GM12875 (cell line): ENCODE data around the gene MYOM3.

Experiments
- H3K4me3 ChIP-seq: one replicate; pipeline ENCODE4 v1.5.1; 2011; ENCODE audit warnings: low read depth, low read length, control low read depth
- TF ChIP-seq, protein P1 (sequence below): IDR thresholded peaks from 2 replicates; pipeline ENCODE4 v1.5.1; 2011; ENCODE audit warnings: low read depth, mild to moderate bottlenecking, control low read depth, inconsistent platforms, low read length, moderate library complexity, borderline replicate concordance; ENCODE audit not compliant: insufficient read depth

The MYOM3 gene

DNA sequence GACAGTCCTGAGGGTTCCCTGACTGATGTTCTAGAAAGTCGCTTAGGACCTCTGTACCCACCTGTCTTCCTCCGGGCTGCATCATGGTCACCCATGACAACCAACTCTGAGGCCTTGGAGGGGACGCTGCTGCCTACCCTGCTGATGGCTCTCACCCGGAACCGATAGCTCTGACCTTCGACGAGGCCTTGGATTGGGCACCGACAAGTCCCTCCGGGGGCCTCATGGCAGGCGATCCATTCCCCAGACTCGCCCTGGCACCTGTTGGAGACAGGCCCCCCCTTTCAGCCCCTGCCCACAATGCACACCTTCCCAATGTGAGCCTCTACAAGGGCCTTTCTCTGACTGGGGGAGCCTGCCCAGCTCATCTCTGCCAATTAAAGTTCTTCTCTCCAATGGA, 21.2 kb downstream of the MYOM3 start:
- H3K4me3 ChIP-seq = no peak overlapping the region
- TF ChIP-seq, protein P1, sequence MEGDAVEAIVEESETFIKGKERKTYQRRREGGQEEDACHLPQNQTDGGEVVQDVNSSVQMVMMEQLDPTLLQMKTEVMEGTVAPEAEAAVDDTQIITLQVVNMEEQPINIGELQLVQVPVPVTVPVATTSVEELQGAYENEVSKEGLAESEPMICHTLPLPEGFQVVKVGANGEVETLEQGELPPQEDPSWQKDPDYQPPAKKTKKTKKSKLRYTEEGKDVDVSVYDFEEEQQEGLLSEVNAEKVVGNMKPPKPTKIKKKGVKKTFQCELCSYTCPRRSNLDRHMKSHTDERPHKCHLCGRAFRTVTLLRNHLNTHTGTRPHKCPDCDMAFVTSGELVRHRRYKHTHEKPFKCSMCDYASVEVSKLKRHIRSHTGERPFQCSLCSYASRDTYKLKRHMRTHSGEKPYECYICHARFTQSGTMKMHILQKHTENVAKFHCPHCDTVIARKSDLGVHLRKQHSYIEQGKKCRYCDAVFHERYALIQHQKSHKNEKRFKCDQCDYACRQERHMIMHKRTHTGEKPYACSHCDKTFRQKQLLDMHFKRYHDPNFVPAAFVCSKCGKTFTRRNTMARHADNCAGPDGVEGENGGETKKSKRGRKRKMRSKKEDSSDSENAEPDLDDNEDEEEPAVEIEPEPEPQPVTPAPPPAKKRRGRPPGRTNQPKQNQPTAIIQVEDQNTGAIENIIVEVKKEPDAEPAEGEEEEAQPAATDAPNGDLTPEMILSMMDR = no peak

DNA sequence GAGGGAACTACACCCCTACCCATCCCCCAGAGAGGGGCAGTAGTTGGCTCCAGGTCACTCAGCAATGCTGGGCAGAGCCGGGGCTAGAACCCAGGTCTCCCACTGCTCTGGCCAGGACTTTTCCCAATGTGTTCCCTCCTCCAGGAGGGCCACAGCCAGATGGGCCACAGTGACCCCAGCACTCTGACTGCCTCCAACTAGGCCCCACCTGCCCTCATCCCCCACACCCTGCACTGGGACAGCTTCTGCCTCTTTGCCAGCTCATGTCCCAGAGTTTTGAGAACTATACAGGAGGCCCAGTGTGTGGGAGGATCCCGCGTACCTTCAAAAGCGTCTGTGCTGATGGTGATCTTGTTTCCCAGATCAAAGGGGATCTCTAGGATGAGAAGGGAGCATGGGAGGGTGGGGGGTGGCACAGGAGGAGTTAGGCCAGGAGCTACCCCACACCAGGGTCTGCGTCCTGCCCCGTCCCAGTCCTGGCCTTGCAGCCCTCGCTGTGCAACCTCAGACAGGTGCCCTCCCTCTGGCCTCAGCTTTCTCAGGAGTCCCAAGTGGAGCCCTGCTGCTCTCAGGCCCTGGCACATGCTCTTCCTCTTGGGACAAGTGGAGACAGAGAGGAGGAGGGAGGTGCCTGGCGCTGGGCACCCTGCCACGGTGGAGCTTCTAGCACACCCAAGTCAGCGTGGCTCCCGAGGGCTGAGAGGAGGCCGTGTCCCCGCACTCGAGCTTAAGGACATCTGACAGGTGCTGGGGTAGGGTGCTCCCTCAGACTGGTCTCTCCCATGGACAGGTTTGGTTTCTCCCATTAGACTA, 22.0 kb downstream of the MYOM3 start:
- TF ChIP-seq, protein P1 = no peak
- no peak overlapping the region for H3K4me3 ChIP-seq

DNA sequence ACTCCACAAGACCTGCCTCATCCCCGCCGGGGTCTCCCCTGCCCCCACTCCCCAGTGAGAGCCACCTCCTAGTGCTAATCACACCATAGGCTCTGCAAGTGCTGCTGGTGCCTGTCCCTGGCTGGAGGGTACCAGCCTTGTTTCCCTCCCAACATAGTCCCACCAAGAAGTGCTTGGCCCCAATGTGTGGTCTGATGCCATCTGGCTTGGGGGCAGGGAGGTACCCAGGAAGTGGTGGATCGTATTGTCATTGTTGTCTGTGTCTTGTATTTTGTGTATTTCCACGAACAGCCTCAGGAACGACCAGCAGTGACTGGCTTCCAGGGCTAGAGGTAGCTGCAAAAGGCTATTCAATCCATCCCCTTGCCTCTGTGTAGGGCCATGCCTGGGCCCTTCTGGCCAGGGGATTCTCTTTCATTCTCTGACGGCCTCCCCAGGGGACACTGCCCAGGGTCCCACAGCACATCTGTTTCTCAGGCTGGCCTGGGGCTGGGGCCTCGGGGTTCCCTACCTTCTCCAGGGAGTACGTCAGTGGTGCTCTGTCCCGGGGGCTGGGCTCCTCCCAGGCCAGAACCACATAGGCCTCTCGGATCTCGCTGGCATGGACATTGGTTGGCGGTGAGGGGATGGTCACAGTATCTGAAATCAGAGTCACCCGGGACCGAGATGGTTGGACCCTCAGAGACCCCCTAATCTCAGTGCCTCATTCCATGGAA, 22.8 kb downstream of the MYOM3 start:
- no peak overlapping the region for H3K4me3 ChIP-seq
- TF ChIP-seq, protein P1 = no peak

DNA sequence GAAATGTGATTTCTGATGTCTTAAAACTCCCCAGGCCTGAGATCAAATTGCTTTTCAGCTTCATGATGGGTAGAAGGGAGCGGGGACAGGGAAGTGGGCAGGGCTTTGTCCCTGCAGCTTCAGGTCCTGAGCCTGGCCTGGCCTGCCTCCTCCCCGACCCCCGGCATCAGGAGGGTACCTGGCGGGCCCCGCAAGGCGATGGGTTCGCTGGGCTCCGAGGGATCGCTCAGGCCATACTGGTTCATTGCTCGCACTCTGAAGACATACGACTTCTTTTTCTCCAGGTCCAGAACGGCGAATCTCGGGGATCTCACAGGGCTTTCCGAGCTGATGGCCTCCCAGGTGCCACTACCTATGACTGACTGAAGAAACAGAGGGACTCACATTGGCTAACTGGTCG, 25.5 kb downstream of the MYOM3 start:
- TF ChIP-seq, protein P1 = no peak
- H3K4me3 ChIP-seq = no peak overlapping the region

DNA sequence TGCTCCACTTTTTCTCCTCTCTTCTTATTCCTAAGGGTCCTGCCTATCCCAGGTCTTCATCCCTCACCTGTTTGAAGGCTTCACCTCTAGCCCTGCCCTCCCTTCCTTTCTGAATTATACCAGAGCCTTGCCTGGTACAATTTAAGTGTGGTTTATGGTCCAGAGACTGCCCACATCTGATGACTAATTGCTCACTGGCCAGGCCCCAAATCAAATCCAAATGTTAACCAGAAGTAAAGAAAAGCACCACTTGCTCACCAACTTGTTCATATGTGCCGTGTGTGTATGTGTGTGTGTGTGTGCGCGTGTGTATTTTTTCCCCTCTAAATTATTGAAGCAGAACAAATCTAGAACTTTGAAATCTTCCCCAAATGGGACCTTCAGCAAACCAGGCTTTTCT, 26.4 kb downstream of the MYOM3 start:
- TF ChIP-seq, protein P1 = no peak

DNA sequence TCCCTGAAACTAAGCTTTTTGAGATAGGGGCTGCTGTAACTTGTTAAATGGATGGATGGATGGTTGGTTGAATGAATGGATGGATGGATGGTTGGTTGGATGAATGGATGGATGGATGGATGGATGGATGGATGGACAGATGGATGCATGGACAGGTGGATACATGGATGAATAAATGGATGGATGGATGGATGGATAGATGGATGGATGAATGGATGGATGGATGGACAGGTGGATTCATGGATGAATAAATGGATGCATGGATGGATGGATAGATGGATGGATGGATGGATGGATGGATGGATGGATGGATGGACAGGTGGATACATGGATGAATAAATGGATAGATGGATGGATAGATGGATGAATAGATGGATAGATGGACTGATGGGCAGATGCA, 26.9 kb downstream of the MYOM3 start:
- TF ChIP-seq, protein P1 = no peak

More for the DNA sequence above, 26.4 kb downstream of the MYOM3 start:
- H3K4me3 ChIP-seq = no peak overlapping the region

DNA sequence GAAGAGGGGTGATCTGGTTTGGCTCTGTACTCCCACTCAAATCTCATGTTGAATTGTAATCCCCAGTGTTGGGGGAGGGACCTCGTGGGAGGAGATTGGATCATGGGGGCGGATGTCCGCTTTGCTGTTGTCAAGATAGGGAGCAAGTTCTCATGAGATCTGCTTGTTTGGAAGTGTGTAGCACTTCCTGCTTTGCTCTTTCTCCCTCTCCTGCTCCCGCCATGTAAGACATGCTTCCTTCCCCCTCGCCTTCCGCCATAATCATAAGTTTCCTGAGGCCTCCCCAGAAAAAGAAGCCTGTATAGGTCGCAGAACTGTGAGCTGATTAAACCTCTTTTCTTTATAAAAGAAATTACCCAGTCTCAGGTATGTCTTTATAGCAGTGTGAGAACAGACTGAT, 27.9 kb downstream of the MYOM3 start:
- H3K4me3 ChIP-seq = no peak overlapping the region
- TF ChIP-seq, protein P1 = no peak

More for the DNA sequence above, 26.9 kb downstream of the MYOM3 start:
- H3K4me3 ChIP-seq = no peak overlapping the region
